DMS 273 treated with DMSO at 0.1 percent for 48 hours (cell line): ENCODE measurements around the gene FUNDC2.

ENCODE experiments used
- DNase-seq: peaks from one replicate; lab custom pipeline; 2025; lab: John Stamatoyannopoulos, UW

Gene FUNDC2

GRCh38 chrX:155069414-155069813, 42.8 kb downstream of the FUNDC2 start:
- DNase-seq: no peak

- DNase-seq: no peak
Observed at GRCh38 chrX:155070038-155070437, 43.4 kb downstream of the FUNDC2 start.

- DNase-seq: no peak
Observed at GRCh38 chrX:155070663-155070974, 44.0 kb downstream of the FUNDC2 start.

GRCh38 chrX:155070975-155071693, 44.5 kb downstream of the FUNDC2 start, which contains the start of the genes BRCC3, CMC4 and MTCP1:
Gene BRCC3 (plus strand): TSS chrX:155071508. CDS start chrX:155071528, 20 bp downstream.
Gene CMC4 (minus strand): TSS chrX:155071136. CDS start chrX:155064023, 7,113 bp downstream.
Gene MTCP1 (minus strand): TSS chrX:155071136. CDS start chrX:155066010, 5,126 bp downstream.
- peak; percentile 74 for DNase-seq

GRCh38 chrX:155071694-155072280, 45.1 kb downstream of the FUNDC2 start:
- DNase-seq: no peak

- no peak for DNase-seq
Observed at GRCh38 chrX:155086202-155086840, 59.7 kb downstream of the FUNDC2 start.

GRCh38 chrX:155086961-155087735, 60.5 kb downstream of the FUNDC2 start:
- DNase-seq: no peak

GRCh38 chrX:155094468-155095061, 67.9 kb downstream of the FUNDC2 start:
- DNase-seq: no peak

GRCh38 chrX:155105919-155106318, 79.3 kb downstream of the FUNDC2 start:
- DNase-seq: no peak

- DNase-seq: no peak
Observed at GRCh38 chrX:155108427-155108826, 81.8 kb downstream of the FUNDC2 start.
